Endometrial microvascular endothelial cells (primary cell): Measurements from ENCODE around the gene PLEKHA5. TPM values are rescaled to one million over a fixed set of nuclear protein-coding genes. Genes with fewer than 3 reads are reported as not detected.
"Not testable (repeated sequence)": the region's sequence is repeated elsewhere in the genome, so short reads cannot be mapped to it uniquely, and the experiment has no call there.

Experiments
- in situ Hi-C: cut with HindIII; loops from 2 replicates; pipeline ENCODE4 v1.10.0; 2017; ENCODE audit warnings: low sequenced_read_pairs, low pct_unique_long_range_greater_than_20kb; ENCODE audit errors: inconsistent ontology term
- total RNA-seq: library from RNA; depleted of rRNA; stranded (reverse); fragments of >200 nt; gene quantifications from one replicate; pipeline ENCODE4 v1.2.3, GENCODE V29; 2015; ENCODE audit errors: inconsistent ontology term

PLEKHA5 gene
- total RNA-seq, 1 donor from 2014 or later, result 11.2 TPM

DNA sequence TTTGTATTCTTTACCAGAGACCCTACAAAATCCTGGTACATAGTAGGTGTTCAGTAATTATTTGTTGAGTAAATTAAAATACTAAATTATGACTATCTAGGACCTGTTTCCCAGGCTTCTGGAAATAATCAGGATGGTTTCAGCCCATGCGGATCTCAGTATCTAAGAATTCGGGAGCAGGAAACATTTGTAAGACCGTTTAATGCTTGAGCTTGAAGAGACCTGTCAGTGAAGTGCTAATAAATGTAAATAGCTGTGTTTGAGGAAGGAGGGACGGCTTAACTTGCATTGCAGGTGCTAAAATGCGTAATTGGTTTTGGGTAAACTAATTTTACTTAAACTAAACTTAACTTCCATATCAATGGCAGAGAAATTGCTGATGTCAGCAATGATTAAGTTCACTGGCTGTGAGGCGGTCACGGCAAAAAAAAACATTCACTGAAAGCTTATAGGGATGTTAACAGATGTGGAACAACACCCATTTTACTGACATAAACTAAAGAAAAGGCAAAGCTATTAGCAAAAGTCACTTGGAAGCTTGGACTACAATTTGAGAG lies 281.2 kb downstream of the PLEKHA5 start:
- in situ Hi-C loops, result no loop called here

DNA sequence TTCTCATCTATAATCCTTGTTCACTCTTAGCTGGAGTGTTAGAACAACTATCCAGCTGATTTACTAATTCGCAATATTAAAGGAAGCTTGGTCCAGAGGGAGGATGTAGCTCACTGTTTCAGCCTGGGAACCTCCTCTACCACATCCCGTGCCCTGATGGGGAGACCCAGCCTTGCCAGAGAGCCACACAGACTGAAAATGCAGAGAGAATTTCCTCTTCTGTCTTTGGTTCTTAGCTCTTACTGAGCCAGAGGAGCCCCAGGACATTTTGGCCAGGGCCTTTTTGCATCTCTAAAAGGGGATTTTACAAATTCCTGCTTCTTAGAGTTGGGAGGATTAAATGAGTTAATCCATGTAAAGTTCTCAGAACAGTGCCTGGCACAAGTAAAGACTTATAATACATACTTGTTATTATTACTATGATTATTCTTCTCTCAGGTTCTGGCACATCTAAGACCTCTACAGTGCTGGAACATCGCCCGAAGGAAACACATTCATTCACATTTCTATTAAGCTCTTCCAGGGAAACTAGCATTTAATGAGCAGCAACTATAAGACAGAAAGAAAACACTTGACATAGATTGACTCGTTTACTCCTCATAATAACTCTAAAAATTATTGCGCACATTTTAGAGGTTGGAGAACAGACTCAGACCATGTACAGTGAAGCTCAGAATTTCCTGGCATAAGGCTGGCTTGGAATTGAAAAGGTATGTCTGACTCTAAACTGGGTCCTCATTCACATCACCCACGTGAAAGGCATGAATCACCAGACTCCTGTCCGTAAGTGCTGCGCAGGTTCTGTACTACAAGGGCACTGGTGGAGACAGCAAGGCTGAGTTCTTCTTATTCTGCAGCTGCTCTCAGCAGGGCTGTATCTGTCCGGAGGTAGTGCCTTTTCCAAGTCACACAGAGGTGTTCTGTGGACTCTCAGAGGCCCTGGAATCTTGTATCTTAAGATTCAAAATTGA lies 282.0 kb downstream of the PLEKHA5 start:
- in situ Hi-C loops, result no loop called here

DNA sequence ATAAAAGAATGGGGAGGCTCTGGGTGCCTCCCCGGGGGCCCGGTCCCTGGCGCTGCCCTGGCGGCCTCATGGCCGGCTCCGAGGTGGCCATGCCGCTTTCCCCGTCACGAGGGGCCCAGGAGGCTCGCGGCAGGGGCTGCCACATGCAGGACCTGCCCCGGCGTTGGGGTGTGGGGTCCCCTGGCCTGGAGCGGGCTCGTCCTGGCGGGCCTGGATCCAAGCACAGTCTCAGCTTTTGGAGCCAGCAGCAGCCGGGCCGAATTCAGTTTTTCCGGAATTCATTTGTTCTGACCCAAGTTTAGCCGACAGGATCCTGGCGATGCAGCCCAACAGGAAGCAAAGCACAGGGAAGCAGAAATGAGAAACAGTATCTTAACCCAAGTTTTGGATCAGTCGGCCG lies 283.3 kb downstream of the PLEKHA5 start:
- in situ Hi-C loops, result no loop called here

DNA sequence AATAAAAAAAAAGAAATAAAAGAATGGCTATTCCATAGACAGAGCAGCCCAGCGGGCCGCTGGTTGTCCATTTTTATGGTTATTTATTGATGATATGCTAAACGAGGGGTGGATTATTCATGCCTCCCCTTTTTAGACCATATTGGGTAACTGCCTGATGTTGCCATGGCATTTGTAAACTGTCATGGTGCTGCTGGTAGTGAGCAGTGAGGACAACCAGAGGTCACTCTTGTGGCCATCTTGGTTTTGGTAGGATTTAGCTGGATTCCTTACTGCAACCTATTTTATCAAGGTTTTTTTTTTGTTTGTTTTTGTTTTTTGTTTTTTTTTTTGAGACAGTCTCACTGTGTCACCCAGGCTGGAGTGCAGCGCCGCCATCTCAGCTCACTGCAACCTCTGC lies 284.0 kb downstream of the PLEKHA5 start:
- in situ Hi-C loops, result not testable (repeated sequence)

DNA sequence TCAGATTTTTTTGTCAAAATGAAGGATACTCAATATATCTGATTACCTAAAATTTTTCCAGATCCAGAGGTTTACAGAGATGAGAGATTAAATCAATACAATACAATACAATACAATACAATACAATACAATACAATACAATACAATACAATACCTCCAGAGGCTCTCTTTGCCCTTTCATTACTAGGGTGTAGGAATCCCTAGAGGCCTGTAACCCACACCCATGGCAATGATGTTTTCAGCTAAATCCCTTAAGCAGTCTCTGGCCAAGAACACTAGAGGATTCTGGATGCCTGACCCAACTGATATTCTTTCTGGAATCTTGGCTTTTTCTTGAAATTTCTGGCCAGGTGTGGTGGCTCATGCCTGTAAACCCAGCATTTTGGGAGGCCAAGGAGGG lies 286.0 kb downstream of the PLEKHA5 start:
- in situ Hi-C loops, result no loop called here

DNA sequence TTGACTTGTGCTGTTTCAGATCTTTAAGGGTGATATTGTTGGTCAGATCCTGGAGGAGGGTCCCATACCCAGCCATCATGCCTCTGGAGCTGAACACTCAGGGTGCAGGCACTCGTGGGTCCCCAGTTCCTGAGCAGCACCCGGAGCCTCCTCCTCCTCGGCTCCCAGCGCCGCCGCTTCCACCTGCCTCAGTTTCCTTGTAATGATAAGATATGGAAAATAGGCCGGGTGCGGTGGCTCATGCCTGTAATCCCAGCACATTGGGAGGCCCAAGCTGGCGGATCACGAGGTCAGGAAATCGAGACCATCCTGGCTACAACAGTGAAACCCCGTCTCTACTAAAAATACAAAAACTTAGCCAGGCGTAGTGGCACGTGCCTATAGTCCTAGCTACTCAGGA lies 289.6 kb downstream of the PLEKHA5 start:
- in situ Hi-C loops, result no loop called here

DNA sequence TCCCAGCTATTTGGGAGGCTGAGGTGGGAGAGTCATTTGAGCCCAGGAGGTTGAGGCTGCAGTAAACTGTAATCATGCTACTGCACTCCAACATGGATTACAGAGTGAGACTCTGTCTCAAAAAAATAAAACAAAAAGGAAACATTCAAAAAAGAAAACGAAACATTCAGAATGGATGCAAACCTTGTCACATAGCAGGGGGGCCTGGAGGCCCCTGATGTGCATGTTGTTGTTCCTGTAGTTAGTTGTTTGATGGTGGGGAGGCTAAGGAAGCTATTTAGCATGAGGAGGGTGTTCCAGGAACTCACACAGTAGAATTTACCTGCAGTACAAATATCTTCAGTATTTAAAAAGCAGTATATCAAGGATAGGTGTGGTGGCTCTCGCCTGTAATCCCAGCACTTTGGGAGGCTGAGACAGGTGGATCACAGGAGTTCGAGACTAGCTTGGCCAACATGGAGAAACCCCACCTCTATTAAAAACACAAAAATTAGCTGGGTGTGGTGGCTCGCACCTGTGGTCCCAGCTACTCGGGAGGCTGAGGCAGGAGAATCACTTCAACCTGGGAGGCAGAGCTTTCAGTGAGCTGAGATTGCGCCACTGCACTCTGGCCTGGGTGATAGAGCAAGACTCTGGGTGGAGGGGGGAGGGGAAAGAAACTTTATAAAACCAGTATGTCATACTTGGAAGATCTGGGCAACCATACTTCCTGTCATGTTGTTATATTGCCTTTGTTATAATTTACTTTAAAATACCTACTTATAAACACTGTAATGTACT lies 292.2 kb downstream of the PLEKHA5 start:
- in situ Hi-C loops, result no loop called here

DNA sequence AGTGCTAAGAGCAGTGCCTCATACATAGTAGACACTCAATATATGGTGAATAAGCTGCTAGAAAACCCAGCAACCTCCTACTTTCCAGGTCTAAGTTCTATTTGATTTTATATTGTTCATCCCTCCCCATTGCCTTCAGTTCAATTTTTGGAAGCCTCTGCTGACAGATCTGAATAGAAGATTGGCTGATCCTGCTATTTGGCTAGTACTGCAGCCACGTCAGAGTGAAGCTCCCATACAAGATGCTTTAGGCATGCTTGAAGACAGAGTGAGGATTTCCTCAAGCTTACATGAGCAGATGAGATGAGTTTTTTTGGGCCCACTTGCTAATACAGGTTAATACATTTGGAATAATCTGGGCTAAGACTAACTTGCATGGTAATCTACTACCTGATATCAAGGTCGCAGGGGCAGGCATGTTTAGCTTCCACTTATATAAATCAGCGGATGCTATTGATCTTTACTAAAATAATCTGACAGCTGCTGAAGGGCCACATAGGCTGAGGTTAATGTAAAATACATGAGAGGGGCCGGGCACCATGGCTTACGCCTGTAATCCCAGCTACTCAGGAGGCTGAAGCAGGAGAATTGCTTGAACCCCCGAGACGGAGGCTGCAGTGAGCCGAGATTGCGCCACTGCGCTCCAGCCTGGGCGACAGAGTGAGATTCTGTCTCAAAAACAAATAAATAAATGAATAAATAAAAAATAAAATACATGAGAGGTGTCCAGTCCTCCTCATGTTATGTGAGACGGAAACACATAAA lies 293.8 kb downstream of the PLEKHA5 start:
- in situ Hi-C loops, result no loop called here
